SH-SY5Y (cell line): ENCODE results near the gene PPP4R3B.

ENCODE experiments used
- GATA2 ChIP-seq: IDR thresholded peaks from 2 replicates; pipeline ENCODE4 v1.6.1; 2011; ENCODE audit warnings: mild to moderate bottlenecking, low read depth, low read length
- GATA3 ChIP-seq: IDR thresholded peaks from 2 replicates; pipeline ENCODE4 v1.6.1; 2011; ENCODE audit warnings: low read depth, mild to moderate bottlenecking, low read length, moderate library complexity

GRCh38 chr2:55526174-55526573, 91.2 kb downstream of the PPP4R3B start:
- TF ChIP-seq GATA2 (no peak), GATA3 (no peak)
